Measurements from ENCODE around the gene SYNC.

- TF ChIP-seq CTCF (IDR thresholded peaks at IDR 0.05) (no peak), POLR2A (IDR thresholded peaks at IDR 0.05) (no peak)
These were observed 25.3 kb upstream of the SYNC start for GRCh38 chr1:32727876-32728275.

All from testis (tissue), 2 donors.